GM12864 (cell line): ENCODE data around the gene JAM2.
A peak's percentile ranks its signal among the peaks of the same experiment; 100 is the strongest.

ENCODE experiments used
- DNase-seq: peaks from one replicate; pipeline ENCODE4 v3.0.0-alpha.2; 2011; ENCODE audit warnings: low read depth
- H3K4me3 ChIP-seq: 2 replicates; pipeline ENCODE4 v1.5.1; 2011; ENCODE audit warnings: mild to moderate bottlenecking, low read depth, low read length, control low read depth
- TF ChIP-seq, protein P1 (sequence below): IDR thresholded peaks from 2 replicates; pipeline ENCODE4 v1.5.1; 2011; ENCODE audit warnings: low read depth, mild to moderate bottlenecking, moderate library complexity, low read length, control low read depth, inconsistent platforms; ENCODE audit errors: missing control alignments

Gene JAM2

DNA sequence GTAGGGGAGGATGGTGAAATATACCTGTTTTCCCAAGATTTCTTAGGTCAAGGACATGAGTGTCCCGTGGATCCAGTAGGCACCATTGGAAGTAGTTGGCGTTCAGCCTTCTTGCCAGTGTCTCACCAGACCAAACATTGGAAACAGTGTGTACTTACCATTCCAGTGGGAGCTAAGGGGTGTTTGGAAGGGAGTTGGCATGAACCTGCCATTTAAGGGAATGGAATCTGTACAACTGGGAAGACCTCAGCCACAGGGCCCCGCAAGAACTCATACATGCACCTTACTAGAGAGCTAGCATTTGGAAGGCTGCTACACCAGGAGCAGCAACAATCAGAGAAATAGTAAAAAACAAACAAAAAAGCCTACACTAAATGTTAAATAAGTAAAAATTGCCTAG is 82.9 kb downstream of the JAM2 start:
- TF ChIP-seq, protein P1, sequence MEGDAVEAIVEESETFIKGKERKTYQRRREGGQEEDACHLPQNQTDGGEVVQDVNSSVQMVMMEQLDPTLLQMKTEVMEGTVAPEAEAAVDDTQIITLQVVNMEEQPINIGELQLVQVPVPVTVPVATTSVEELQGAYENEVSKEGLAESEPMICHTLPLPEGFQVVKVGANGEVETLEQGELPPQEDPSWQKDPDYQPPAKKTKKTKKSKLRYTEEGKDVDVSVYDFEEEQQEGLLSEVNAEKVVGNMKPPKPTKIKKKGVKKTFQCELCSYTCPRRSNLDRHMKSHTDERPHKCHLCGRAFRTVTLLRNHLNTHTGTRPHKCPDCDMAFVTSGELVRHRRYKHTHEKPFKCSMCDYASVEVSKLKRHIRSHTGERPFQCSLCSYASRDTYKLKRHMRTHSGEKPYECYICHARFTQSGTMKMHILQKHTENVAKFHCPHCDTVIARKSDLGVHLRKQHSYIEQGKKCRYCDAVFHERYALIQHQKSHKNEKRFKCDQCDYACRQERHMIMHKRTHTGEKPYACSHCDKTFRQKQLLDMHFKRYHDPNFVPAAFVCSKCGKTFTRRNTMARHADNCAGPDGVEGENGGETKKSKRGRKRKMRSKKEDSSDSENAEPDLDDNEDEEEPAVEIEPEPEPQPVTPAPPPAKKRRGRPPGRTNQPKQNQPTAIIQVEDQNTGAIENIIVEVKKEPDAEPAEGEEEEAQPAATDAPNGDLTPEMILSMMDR: no peak
- H3K4me3 ChIP-seq: no peak overlapping the region
- no peak for DNase-seq

DNA sequence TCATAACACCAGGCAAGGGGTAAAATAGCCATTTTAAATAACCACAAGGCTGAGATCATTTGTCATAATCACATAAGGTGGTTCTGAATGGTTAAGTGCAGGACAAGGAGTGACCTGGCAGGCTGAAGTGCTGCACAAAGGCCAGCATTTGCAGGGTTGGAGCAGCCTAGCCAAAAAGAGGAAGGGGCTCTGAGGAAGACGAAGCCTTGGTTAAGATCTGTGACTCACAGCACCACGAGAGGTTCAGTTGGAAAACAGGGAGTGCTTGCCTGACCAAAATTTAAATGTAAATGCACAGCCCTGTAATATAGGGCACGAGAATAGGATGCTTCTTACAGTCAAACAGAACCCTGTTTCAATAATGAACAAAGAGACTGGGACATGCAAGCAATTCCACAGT is 83.6 kb downstream of the JAM2 start:
- DNase-seq: no peak
- TF ChIP-seq, protein P1: no peak
- no peak overlapping the region for H3K4me3 ChIP-seq

DNA sequence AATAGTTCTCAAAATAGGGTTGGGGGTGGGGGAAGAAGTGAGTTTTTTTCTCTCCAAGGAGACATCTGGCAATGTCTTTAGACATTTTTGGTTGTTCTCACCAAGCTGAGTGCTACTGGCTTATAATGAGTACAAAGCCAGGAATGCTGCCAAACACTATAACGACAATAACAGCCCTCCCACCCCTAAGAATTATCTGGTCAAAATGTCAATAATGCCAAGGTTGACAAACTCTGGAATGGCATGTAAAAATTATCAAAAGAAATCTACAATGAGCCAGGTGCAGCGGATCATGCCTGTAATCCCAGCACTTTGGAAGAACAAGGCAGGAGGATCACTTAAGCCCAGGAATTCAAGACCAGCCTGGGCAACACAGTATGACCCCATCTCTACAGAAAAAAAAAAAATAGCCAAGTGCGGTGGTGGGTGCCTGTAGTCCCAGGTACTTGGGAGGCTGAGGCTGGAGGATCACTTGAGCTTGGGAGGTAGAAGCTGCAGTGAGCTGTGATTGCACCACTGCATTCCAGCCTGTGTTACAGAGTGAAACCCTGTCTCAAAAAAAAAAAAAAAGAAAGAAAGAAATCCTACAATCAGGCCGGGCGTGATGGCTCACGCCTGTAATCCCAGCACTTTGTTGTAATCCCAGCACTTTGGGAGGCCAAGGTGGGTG is 93.2 kb downstream of the JAM2 start:
- H3K4me3 ChIP-seq: no peak overlapping the region
- DNase-seq: no peak
- TF ChIP-seq, protein P1: no peak

DNA sequence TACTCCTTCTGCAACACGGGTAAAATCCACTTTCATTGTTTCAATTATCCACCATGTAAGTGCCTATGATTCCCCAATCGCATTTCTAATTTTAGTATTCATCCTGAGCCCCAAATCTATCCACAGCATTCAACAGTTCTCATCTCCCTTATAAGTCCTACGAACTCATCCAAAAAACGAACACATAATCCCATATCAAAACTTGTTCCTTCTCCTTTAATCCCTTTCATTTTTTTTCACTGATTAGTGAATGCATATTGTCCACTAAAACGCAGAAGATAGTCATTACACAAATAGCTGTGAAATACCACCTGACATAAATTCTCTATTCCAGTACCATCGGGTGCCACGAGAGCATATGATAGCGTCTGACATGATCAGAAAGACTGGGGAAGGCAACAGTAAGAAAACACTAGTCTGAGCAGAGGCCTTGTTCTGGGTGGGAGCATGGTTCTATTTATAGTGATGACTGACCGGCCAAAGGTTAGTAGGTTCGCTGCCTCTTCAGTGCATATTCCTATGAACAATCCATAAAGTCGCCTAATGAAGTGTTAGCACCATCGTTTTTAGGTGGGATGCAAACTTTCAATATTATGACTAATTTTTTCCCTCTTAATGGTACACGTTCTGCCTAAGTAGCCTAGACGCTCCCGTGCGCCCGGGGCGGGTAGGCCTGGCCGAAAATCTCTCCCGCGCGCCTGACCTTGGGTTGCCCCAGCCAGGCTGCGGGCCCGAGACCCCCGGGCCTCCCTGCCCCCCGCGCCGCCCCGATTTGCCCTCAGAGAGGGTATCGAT is 95.0 kb downstream of the JAM2 start:
- DNase-seq: no peak
- TF ChIP-seq, protein P1: no peak
- peak overlapping the region; percentile 96 for H3K4me3 ChIP-seq

DNA sequence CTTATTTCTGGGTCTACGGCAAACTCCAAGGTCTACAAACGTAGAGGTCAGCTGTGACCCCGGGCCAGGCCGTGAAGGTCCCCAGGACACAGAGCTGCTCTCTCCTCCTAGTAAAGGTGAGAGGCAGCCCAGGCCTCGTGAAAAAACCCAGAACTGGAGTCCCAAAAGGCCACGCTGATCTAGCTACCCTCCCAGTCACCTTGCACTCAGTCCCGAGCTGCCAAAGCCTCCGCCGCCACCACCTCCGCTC is 95.5 kb downstream of the JAM2 start:
- TF ChIP-seq, protein P1: no peak
- no peak for DNase-seq

DNA sequence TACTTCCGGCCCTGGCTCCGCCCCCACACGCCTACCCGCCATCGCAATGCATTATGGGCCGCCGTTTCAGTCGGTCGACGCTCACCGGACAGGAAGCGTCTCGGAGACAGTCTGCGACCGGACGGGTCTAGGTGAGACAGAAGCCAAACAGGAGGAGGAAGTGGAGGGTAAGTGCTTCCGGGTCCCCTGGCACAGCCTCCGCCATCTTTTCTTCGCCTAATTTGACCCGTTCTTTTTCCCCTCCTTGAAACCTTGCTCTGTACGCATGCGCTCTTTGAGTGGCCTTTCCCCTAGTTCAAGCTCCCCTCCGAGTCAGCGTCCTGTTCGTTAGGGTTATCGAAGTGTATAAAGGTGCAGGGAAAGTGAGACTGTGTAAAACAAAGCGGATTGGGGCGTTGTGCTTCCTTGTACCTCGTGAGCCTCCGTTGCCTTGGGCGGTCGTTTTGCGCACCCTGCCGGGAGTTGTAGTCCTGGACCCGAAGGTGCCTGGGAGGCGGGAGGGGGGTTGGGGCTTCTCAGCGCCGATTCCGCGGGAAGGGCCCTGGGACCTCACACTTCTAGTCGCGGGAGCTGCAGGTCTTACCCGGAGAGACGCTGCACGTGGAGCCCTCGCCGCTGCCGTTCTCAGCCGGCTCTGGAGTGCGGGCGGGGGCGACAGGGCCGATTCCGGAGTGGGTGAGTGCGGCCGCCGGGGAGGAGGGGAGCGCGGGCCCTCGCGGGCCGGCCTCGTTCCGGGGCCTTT is 96.0 kb downstream of the JAM2 start, which contains the start of the genes ATP5PF and GABPA:
Gene ATP5PF (minus strand): TSS at position 1 of the 742 bp plus-strand sequence. CDS start 5,110 bp downstream, outside the sequence.
Gene GABPA (plus strand): TSS at position 69 of the 742 bp plus-strand sequence. CDS start 6,627 bp downstream, outside the sequence.
- TF ChIP-seq, protein P1: no peak
- DNase-seq: peak; percentile 98
- H3K4me3 ChIP-seq: peak within 1 kb of the TSS; percentile 96

More for the DNA sequence above, 95.5 kb downstream of the JAM2 start:
- H3K4me3 ChIP-seq: peak overlapping the region; percentile 96
